GM19035 (cell line): Measurements from ENCODE around the gene IL21R.

Experiments used
- ATAC-seq: cut with Tn5 transposase; IDR thresholded peaks from one replicate; pipeline ENCODE4 v1.9.1; 2021; ENCODE audit not compliant: unreplicated experiment

Gene IL21R

GRCh38 chr16:27462200-27462845 is 60.3 kb downstream of the IL21R start:
- no peak for ATAC-seq

- no peak for ATAC-seq
Observed at GRCh38 chr16:27462846-27463682, 61.1 kb downstream of the IL21R start.

- no peak for ATAC-seq
Observed at GRCh38 chr16:27463741-27464591, 62.0 kb downstream of the IL21R start.

- ATAC-seq = no peak
Observed at GRCh38 chr16:27464626-27465482, 62.9 kb downstream of the IL21R start.

GRCh38 chr16:27465483-27465879 is 63.5 kb downstream of the IL21R start:
- no peak for ATAC-seq

- ATAC-seq = no peak
Observed at GRCh38 chr16:27468941-27469531, 67.1 kb downstream of the IL21R start.

GRCh38 chr16:27470567-27471431 is 68.8 kb downstream of the IL21R start:
- ATAC-seq = no peak

GRCh38 chr16:27471661-27472060 is 69.7 kb downstream of the IL21R start:
- ATAC-seq = no peak

GRCh38 chr16:27472091-27473020 is 70.4 kb downstream of the IL21R start:
- no peak for ATAC-seq

- no peak for ATAC-seq
Observed at GRCh38 chr16:27473101-27473900, 71.3 kb downstream of the IL21R start.

GRCh38 chr16:27474041-27474440 is 72.1 kb downstream of the IL21R start:
- ATAC-seq = no peak

- no peak for ATAC-seq
Observed at GRCh38 chr16:27474921-27475320, 72.9 kb downstream of the IL21R start.

GRCh38 chr16:27475561-27475960 is 73.6 kb downstream of the IL21R start:
- no peak for ATAC-seq

- no peak for ATAC-seq
Observed at GRCh38 chr16:27476240-27476639, 74.3 kb downstream of the IL21R start.

- ATAC-seq = no peak
Observed at GRCh38 chr16:27480761-27481160, 78.8 kb downstream of the IL21R start.

- no peak for ATAC-seq
Observed at GRCh38 chr16:27481282-27481934, 79.4 kb downstream of the IL21R start.
